Retinal pigment epithelial cell (primary cell): ENCODE measurements around the gene YWHAQ.
"Not testable (repeated sequence)": the region's sequence is repeated elsewhere in the genome, so short reads cannot be mapped to it uniquely, and the experiment has no call there.

ENCODE experiments used
- DNase-seq: peaks from one replicate; pipeline ENCODE4 v3.0.0-alpha.2; 2010; ENCODE audit warnings: low read depth
- H3K4me3 ChIP-seq: 2 replicates; pipeline ENCODE4 v1.5.1; 2011; ENCODE audit warnings: mild to moderate bottlenecking, low read length, control low read depth, moderate library complexity
- CTCF ChIP-seq: conservative IDR thresholded peaks from 2 replicates; pipeline ENCODE4 v1.5.1; 2011; ENCODE audit warnings: low read depth, low read length, control low read depth, inconsistent platforms

Gene YWHAQ

GRCh38 chr2:9618410-9618809, 12.4 kb downstream of the YWHAQ start:
- no peak for TF ChIP-seq CTCF
- DNase-seq = no peak
- no peak overlapping the region for H3K4me3 ChIP-seq

- DNase-seq = no peak
- H3K4me3 ChIP-seq = no peak overlapping the region
- TF ChIP-seq CTCF = no peak
Measured at GRCh38 chr2:9617749-9618148, 13.0 kb downstream of the YWHAQ start.

- TF ChIP-seq CTCF = no peak
- no peak overlapping the region for H3K4me3 ChIP-seq
- no peak for DNase-seq
Measured at GRCh38 chr2:9617296-9617695, 13.5 kb downstream of the YWHAQ start.

GRCh38 chr2:9614562-9614961, 16.2 kb downstream of the YWHAQ start:
- no peak for TF ChIP-seq CTCF
- DNase-seq = no peak
- H3K4me3 ChIP-seq = no peak overlapping the region

GRCh38 chr2:9613291-9613690, 17.5 kb downstream of the YWHAQ start:
- DNase-seq = no peak
- no peak overlapping the region for H3K4me3 ChIP-seq
- TF ChIP-seq CTCF = no peak

- not testable (repeated sequence) for H3K4me3 ChIP-seq, DNase-seq
Measured at GRCh38 chr2:9611549-9611912, 19.3 kb downstream of the YWHAQ start.

GRCh38 chr2:9610781-9611548, 19.8 kb downstream of the YWHAQ start:
- no peak overlapping the region for H3K4me3 ChIP-seq
- DNase-seq = no peak
- no peak for TF ChIP-seq CTCF

GRCh38 chr2:9608491-9608890, 22.3 kb downstream of the YWHAQ start:
- DNase-seq = not testable (repeated sequence)
- H3K4me3 ChIP-seq = peak overlapping the region; percentile 7
